Smooth muscle cell (in vitro differentiated cells): ENCODE data around the gene METTL5. TPM values are rescaled to one million over a fixed set of nuclear protein-coding genes. Genes with fewer than 3 reads are reported as not detected.
"Not testable (repeated sequence)": the region's sequence is repeated elsewhere in the genome, so short reads cannot be mapped to it uniquely, and the experiment has no call there.

Experiments used
- DNase-seq: peaks from one replicate; lab custom pipeline; 2025; ENCODE audit not compliant: unreplicated experiment; lab: John Stamatoyannopoulos, UW
- H2AFZ ChIP-seq: fragments of 200-600 bp; sonication (generic); 2 replicates; pipeline ENCODE4 v1.6.0; 2016; ENCODE audit warnings: antibody characterized with exemption, low read depth, mild to moderate bottlenecking
- H3F3A ChIP-seq: fragments of 200-600 bp; sonication (generic); 2 replicates; pipeline ENCODE4 v1.6.0; 2017; ENCODE audit warnings: antibody characterized with exemption, low read depth
- H3K27ac ChIP-seq: fragments of 200-600 bp; sonication (generic); 2 replicates; pipeline ENCODE4 v1.5.1; 2016; ENCODE audit warnings: low read depth, mild to moderate bottlenecking
- H3K27me3 ChIP-seq: fragments of 200-600 bp; sonication (generic); 2 replicates; pipeline ENCODE4 v1.6.1; 2016; ENCODE audit warnings: low read depth, mild to moderate bottlenecking
- H3K36me3 ChIP-seq: fragments of 200-600 bp; sonication (generic); 2 replicates; pipeline ENCODE4 v1.5.1; 2016; ENCODE audit warnings: low read depth
- H3K4me1 ChIP-seq: fragments of 200-600 bp; sonication (generic); 2 replicates; pipeline ENCODE4 v1.5.1; 2016; ENCODE audit warnings: low read depth
- H3K4me2 ChIP-seq: fragments of 200-600 bp; sonication (generic); 2 replicates; pipeline ENCODE4 v1.6.0; 2016; ENCODE audit warnings: mild to moderate bottlenecking
- H3K4me3 ChIP-seq: fragments of 200-600 bp; sonication (generic); 2 replicates; pipeline ENCODE4 v1.5.1; 2016; ENCODE audit warnings: mild to moderate bottlenecking
- H3K79me2 ChIP-seq: fragments of 200-600 bp; sonication (generic); 2 replicates; pipeline ENCODE4 v1.6.0; 2016; ENCODE audit warnings: low read depth, mild to moderate bottlenecking
- H3K9ac ChIP-seq: fragments of 200-600 bp; sonication (generic); 2 replicates; pipeline ENCODE4 v1.6.0; 2016; ENCODE audit warnings: low read depth
- H3K9me3 ChIP-seq: fragments of 200-600 bp; sonication (generic); replicated peaks from 2 replicates; pipeline ENCODE4 v1.5.1; 2016; ENCODE audit warnings: low read depth
- H4K20me1 ChIP-seq: fragments of 200-600 bp; sonication (generic); 2 replicates; pipeline ENCODE4 v1.6.0; 2016; ENCODE audit warnings: low read depth
- CTCF ChIP-seq: fragments of 200-600 bp; sonication (generic); IDR thresholded peaks from 2 replicates; pipeline ENCODE4 v1.5.1; 2017; ENCODE audit warnings: borderline replicate concordance, mild to moderate bottlenecking, antibody characterized with exemption; ENCODE audit not compliant: insufficient read depth, poor library complexity, severe bottlenecking
- WGBS: methylation state at CpG from one replicate; pipeline ENCODE4 v1.1.7; 2016; ENCODE audit warnings: low lambda C conversion rate; 5-methylcytosine and 5-hydroxymethylcytosine counted together
- polyA plus RNA-seq: library from polyadenylated mRNA; unstranded; fragments of >200 nt; fragmentation: Nextera tagmentation; extraction: Ambion mirVana; gene quantifications from 2 replicates; pipeline ENCODE4 v1.2.1, GENCODE V29; 2016
- total RNA-seq: library from RNA; depleted of rRNA; stranded (reverse); fragments of >200 nt; gene quantifications from 2 replicates; pipeline ENCODE4 v1.2.3, GENCODE V29; 2014

Gene METTL5
- total and polyA plus RNA-seq, 2 experiments from 2014 or later, result 72.5 to 79.8 TPM

GRCh38 chr2:169849710-169850109, 25.0 kb upstream of the METTL5 start:
- Histone ChIP-seq H3K27ac (no peak overlapping the region), H3K9me3 (no peaks in the 10 kb centered on the region), H3K4me3 (no peak overlapping the region), H3K9ac (no peak overlapping the region), H3K4me2 (no peak overlapping the region), H3K27me3 (no peaks in the 10 kb centered on the region), H3K4me1 (peaks cover 3% of the 10 kb centered on the region), H3K79me2 (peaks cover 82% of the 10 kb centered on the region), H4K20me1 (peaks cover 68% of the 10 kb centered on the region), H3F3A (no peaks in the 10 kb centered on the region), H3K36me3 (no peaks in the 10 kb centered on the region), H2AFZ (no peak overlapping the region)
- TF ChIP-seq CTCF, result no peak
- no peak for DNase-seq
- WGBS, result 91% methylated on average over 1 of the region's 1 CpG

- WGBS, result 88% methylated on average over 8 of the region's 8 CpGs
- H3F3A ChIP-seq, H2AFZ ChIP-seq, H3K4me1 ChIP-seq, DNase-seq, H3K9me3 ChIP-seq, H3K27me3 ChIP-seq, H3K9ac ChIP-seq, H3K4me2 ChIP-seq, H3K36me3 ChIP-seq, H3K27ac ChIP-seq, H3K4me3 ChIP-seq: not testable (repeated sequence)
- H3K79me2 ChIP-seq, result peaks cover 84% of the 10 kb centered on the region
- H4K20me1 ChIP-seq, result peaks cover 68% of the 10 kb centered on the region
These were observed 24.4 kb upstream of the METTL5 start for GRCh38 chr2:169848959-169849693.

GRCh38 chr2:169845016-169845415, 20.3 kb upstream of the METTL5 start:
- Histone ChIP-seq H2AFZ (no peak overlapping the region), H4K20me1 (peaks cover 67% of the 10 kb centered on the region), H3K4me3 (no peak overlapping the region), H3F3A (no peaks in the 10 kb centered on the region), H3K4me1 (no peaks in the 10 kb centered on the region), H3K27ac (no peak overlapping the region), H3K27me3 (no peaks in the 10 kb centered on the region), H3K36me3 (no peaks in the 10 kb centered on the region), H3K9me3 (no peaks in the 10 kb centered on the region), H3K9ac (no peak overlapping the region), H3K4me2 (no peak overlapping the region), H3K79me2 (peaks cover 82% of the 10 kb centered on the region)
- no peak for TF ChIP-seq CTCF
- DNase-seq, result no peak
- 95% methylated on average over 2 of the region's 2 CpGs for WGBS

DNA sequence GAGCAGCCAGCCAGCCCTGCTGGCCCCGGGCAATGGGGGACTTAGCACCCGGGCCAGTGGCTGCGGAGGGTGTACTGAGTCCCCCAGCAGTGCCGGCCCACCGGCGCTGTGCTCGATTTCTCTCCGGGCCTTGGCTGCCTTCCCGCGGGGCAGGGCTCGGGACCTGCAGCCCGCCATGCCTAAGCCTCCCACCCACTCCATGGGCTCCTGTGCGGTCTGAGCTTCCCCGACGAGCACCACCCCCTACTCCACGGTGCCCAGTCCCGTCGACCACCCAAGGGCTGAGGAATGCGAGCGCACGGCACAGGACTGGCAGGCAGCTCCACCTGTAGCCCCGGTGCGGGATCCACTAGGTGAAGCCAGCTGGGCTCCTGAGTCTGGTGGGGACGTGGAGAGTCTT, 16.9 kb upstream of the METTL5 start:
- not testable (repeated sequence) for H3K4me1 ChIP-seq, DNase-seq, H3K27me3 ChIP-seq, H3K4me3 ChIP-seq, H3K36me3 ChIP-seq, H2AFZ ChIP-seq, H3K4me2 ChIP-seq, H3K27ac ChIP-seq, H3K9ac ChIP-seq, H3F3A ChIP-seq, H3K9me3 ChIP-seq
- peaks cover 74% of the 10 kb centered on the region for H4K20me1 ChIP-seq
- WGBS, result 97% methylated on average over 24 of the region's 24 CpGs
- peaks cover 71% of the 10 kb centered on the region for H3K79me2 ChIP-seq
